Osteocyte (in vitro differentiated cells): Measurements from ENCODE around the gene NBEAL2. TPM values are rescaled to one million over a fixed set of nuclear protein-coding genes. Genes with fewer than 3 reads are reported as not detected.

ENCODE experiments used
- DNase-seq: peaks from one replicate; pipeline ENCODE4 v3.0.0; 2021; ENCODE audit warnings: mixed read lengths; ENCODE audit not compliant: unreplicated experiment; ENCODE audit errors: extremely low spot score
- H3K27ac Mint-ChIP-seq: one replicate; pipeline ENCODE4 v1.8.0; 2021; ENCODE audit warnings: mild to moderate bottlenecking, mixed read lengths; ENCODE audit not compliant: unreplicated experiment
- H3K27me3 Mint-ChIP-seq: one replicate; pipeline ENCODE4 v1.8.0; 2021; ENCODE audit warnings: mixed read lengths; ENCODE audit not compliant: unreplicated experiment
- H3K36me3 Mint-ChIP-seq: one replicate; pipeline ENCODE4 v1.8.0; 2021; ENCODE audit warnings: mixed read lengths; ENCODE audit not compliant: unreplicated experiment
- H3K4me1 Mint-ChIP-seq: one replicate; pipeline ENCODE4 v1.8.0; 2021; ENCODE audit warnings: mixed read lengths; ENCODE audit not compliant: unreplicated experiment
- H3K4me3 Mint-ChIP-seq: one replicate; pipeline ENCODE4 v1.8.0; 2021; ENCODE audit warnings: mild to moderate bottlenecking, moderate library complexity, mixed read lengths; ENCODE audit not compliant: unreplicated experiment
- H3K9me3 Mint-ChIP-seq: one replicate; pipeline ENCODE4 v1.8.0; 2021; ENCODE audit warnings: mixed read lengths; ENCODE audit not compliant: unreplicated experiment
- CTCF ChIP-seq: fragments of 200-600 bp; sonication (generic); IDR thresholded peaks from 2 replicates; pipeline ENCODE4 v1.5.0; 2021; ENCODE audit warnings: antibody characterized with exemption, mild to moderate bottlenecking, moderate library complexity
- total RNA-seq: library from RNA; stranded (reverse); gene quantifications from 2 replicates; pipeline ENCODE4 v1.2.1, GENCODE V29; 2021

NBEAL2 gene
- total RNA-seq, 1 donor from 2014 or later: 21.8 TPM

- H3K27ac Mint-ChIP-seq: no peak overlapping the region
- DNase-seq: no peak
- no peaks in the 10 kb centered on the region for H3K36me3 Mint-ChIP-seq
- no peak overlapping the region for H3K4me3 Mint-ChIP-seq
- no peaks in the 10 kb centered on the region for H3K4me1 Mint-ChIP-seq
- no peak for TF ChIP-seq CTCF
- no peaks in the 10 kb centered on the region for H3K9me3 Mint-ChIP-seq
- no peaks in the 10 kb centered on the region for H3K27me3 Mint-ChIP-seq
Observed at GRCh38 chr3:46985588-46985987, 6.1 kb downstream of the NBEAL2 start.

GRCh38 chr3:46986055-46986730 lies 6.7 kb downstream of the NBEAL2 start:
- H3K4me1 Mint-ChIP-seq: no peaks in the 10 kb centered on the region
- no peak for TF ChIP-seq CTCF
- H3K4me3 Mint-ChIP-seq: no peak overlapping the region
- no peak overlapping the region for H3K27ac Mint-ChIP-seq
- no peak for DNase-seq
- no peaks in the 10 kb centered on the region for H3K27me3 Mint-ChIP-seq
- no peaks in the 10 kb centered on the region for H3K9me3 Mint-ChIP-seq
- no peaks in the 10 kb centered on the region for H3K36me3 Mint-ChIP-seq

DNA sequence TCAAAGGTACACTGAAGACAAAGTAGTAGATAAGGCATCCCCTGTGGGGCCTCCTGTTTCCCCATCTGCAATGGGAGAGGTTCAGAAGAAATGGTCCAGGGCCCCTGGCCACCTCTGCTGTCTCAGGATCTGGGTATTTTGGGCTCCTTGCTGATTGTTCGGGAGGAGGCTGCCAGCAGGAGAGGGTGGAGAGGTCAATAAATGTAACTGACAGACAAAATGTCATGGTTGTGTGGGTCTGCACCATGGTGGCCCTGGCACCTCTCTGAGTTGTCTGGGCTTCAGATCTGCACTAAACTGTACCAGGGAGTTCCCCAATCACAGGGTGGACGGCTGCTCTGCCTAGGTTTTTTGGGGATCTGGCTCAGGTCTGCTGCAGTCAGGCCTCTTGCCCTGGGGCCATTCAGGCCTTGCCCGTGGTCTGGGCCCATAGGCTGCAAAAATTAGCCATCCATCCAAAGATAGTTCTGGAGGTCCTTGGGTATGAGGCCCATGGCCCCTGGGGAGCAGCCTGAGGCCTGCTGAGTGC lies 7.4 kb downstream of the NBEAL2 start:
- H3K27ac Mint-ChIP-seq: no peak overlapping the region
- no peaks in the 10 kb centered on the region for H3K36me3 Mint-ChIP-seq
- no peak for DNase-seq
- H3K27me3 Mint-ChIP-seq: no peaks in the 10 kb centered on the region
- TF ChIP-seq CTCF: no peak
- no peak overlapping the region for H3K4me3 Mint-ChIP-seq
- H3K4me1 Mint-ChIP-seq: no peaks in the 10 kb centered on the region
- H3K9me3 Mint-ChIP-seq: no peaks in the 10 kb centered on the region

DNA sequence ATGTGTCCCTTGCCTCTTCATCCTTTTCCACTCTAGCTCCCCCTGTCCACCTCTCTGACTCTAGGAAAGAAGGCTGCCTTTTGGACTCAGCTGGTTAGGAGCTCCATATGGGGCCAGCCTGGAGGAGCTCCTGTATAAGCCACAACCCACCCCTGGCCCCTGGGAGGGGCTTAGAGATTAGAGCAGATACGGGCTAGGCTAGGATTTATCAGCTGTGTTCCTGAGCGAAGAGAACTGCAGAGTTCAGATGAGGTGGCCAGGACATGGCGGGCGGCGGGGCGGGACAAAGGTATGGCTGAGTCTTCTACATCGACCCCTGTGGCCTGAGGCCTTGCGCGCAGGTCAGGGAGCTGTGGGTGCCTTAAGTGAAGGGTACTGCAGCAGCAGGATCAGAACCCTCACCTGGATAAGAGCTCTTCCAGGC lies 7.9 kb downstream of the NBEAL2 start:
- H3K27me3 Mint-ChIP-seq: no peaks in the 10 kb centered on the region
- no peaks in the 10 kb centered on the region for H3K36me3 Mint-ChIP-seq
- no peaks in the 10 kb centered on the region for H3K9me3 Mint-ChIP-seq
- no peak overlapping the region for H3K27ac Mint-ChIP-seq
- no peaks in the 10 kb centered on the region for H3K4me1 Mint-ChIP-seq
- no peak for DNase-seq
- no peak overlapping the region for H3K4me3 Mint-ChIP-seq
- no peak for TF ChIP-seq CTCF

DNA sequence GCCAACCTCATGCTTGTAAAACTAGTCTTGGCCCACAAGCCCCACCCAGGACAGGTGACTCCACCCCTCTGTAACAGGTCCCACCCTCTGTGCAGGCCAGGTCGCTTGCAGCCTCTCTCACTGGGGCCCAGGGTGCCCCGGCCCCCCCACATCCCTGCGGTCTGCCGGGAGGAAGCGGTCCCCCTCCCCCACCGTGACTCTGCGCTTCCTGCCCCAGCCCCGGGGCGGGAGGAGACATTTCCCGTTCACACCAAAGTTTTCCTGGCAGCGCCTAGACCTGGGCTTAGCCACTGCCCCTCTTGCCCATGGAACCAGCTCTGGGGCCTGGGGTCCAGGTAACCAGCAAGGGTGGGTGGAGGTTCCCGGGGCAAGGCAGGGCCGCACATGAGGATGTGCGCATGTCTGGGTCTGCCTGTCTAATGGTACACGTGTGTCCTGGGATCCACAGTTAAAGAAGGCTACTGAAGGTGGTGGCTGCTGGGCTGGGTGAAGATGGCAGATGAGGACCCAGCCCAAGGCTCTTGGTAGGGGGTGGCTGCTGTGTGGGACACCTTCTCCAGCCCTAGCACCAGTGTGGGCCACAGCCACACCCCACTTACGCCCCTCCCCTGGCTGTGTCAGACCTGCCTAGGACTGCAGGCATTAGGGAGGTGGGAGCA lies 8.4 kb downstream of the NBEAL2 start:
- no peak for TF ChIP-seq CTCF
- Mint-ChIP-seq H3K27me3 (no peaks in the 10 kb centered on the region), H3K27ac (no peak overlapping the region), H3K4me3 (no peak overlapping the region), H3K4me1 (no peaks in the 10 kb centered on the region), H3K9me3 (no peaks in the 10 kb centered on the region), H3K36me3 (no peaks in the 10 kb centered on the region)
- DNase-seq: no peak
